ENCODE data around the gene FURIN.
"Not testable (repeated sequence)": the region's sequence is repeated elsewhere in the genome, so short reads cannot be mapped to it uniquely, and the experiment has no call there.

DNA sequence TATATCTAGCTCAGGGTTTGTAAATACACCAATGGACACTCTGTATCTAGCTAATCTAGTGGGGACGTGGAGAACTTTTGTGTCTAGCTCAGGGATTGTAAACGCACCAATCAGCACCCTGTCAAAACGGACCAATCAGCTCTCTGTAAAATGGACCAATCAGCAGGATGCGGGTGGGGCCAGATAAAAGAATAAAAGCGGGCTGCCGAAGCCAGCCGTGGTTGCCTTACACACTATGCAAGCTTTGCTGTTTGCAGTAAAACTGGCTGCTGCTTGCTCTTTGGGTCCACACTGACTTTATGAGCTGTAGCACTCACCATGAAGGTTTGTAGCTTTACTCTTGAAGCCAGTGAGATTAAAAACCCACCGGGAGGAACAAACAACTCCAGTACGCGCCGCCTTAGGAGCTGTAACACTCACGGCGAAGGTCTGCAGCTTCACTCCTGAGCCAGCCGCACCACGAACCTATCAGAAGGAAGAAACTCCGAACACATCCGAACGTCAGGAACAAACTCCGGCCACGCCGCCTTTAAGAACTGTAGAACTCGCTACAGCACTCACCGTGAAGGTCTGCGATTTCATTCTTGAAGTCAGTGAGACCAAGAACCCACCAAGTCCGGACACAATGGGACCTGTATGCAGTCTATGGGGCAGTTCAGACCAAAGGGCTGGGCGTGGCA lies 42.0 kb upstream of the FURIN start:
- TF ChIP-seq YY1 (IDR thresholded peaks at IDR 0.05; ENCODE audit: insufficient read depth, insufficient read length); ZNF274 (IDR thresholded peaks at IDR 0.05; ENCODE audit: low read depth, low read length); SUZ12 (IDR thresholded peaks at IDR 0.05; ENCODE audit: extremely low read depth, insufficient read depth, insufficient read length): not testable (repeated sequence)

All from NT2/D1 (cell line).